NCI-H748 (cell line): Measurements from ENCODE around the gene UBE3B.

ENCODE experiments used
- DNase-seq: peaks from one replicate; lab custom pipeline; 2025; ENCODE audit not compliant: unreplicated experiment; lab: John Stamatoyannopoulos, UW

UBE3B gene

GRCh38 chr12:109549613-109550270, 72.3 kb downstream of the UBE3B start:
- no peak for DNase-seq

GRCh38 chr12:109550281-109550680, 72.8 kb downstream of the UBE3B start:
- DNase-seq = no peak

- no peak for DNase-seq
Observed at GRCh38 chr12:109551108-109551507, 73.7 kb downstream of the UBE3B start.

- DNase-seq = no peak
Observed at GRCh38 chr12:109552971-109553370, 75.5 kb downstream of the UBE3B start.

- no peak for DNase-seq
Observed at GRCh38 chr12:109553483-109553882, 76.0 kb downstream of the UBE3B start.

- peak; percentile 24 for DNase-seq
Observed at GRCh38 chr12:109553906-109554500, 76.6 kb downstream of the UBE3B start.

- DNase-seq = no peak
Observed at GRCh38 chr12:109554761-109555160, 77.3 kb downstream of the UBE3B start.

GRCh38 chr12:109555431-109556315, 78.2 kb downstream of the UBE3B start:
- DNase-seq = no peak

GRCh38 chr12:109557200-109557599, 79.8 kb downstream of the UBE3B start:
- no peak for DNase-seq

GRCh38 chr12:109557805-109558204, 80.4 kb downstream of the UBE3B start:
- DNase-seq = no peak

- no peak for DNase-seq
Observed at GRCh38 chr12:109558374-109559199, 81.2 kb downstream of the UBE3B start.

- DNase-seq = no peak
Observed at GRCh38 chr12:109559200-109559505, 81.7 kb downstream of the UBE3B start.

GRCh38 chr12:109559601-109560000, 82.2 kb downstream of the UBE3B start:
- no peak for DNase-seq

GRCh38 chr12:109560867-109561710, 83.7 kb downstream of the UBE3B start:
- DNase-seq = no peak

- no peak for DNase-seq
Observed at GRCh38 chr12:109561711-109562030, 84.2 kb downstream of the UBE3B start.

- DNase-seq = no peak
Observed at GRCh38 chr12:109562871-109563270, 85.4 kb downstream of the UBE3B start.

GRCh38 chr12:109563291-109564284, 86.2 kb downstream of the UBE3B start:
- DNase-seq = no peak

- no peak for DNase-seq
Observed at GRCh38 chr12:109566424-109566823, 89.0 kb downstream of the UBE3B start.

- DNase-seq = no peak
Observed at GRCh38 chr12:109567296-109567695, 89.9 kb downstream of the UBE3B start.
